Measurements from ENCODE around the gene FIBP. TPM values are rescaled to one million over a fixed set of nuclear protein-coding genes. Genes with fewer than 3 reads are reported as not detected.
A peak's percentile ranks its signal among the peaks of the same experiment; 100 is the strongest.

Gene FIBP
- total RNA-seq, 1 donor from 2014 or later, result 103 TPM

GRCh38 chr11:65884716-65885092 lies 3.6 kb downstream of the FIBP start:
- no peak overlapping the region for H3K4me3 ChIP-seq (ENCODE audit: low read depth, low read length)
- TF ChIP-seq CTCF (IDR thresholded peaks at IDR 0.05; ENCODE audit: insufficient read depth, low read length, severe bottlenecking), result peak; percentile 100
- H3K27me3 ChIP-seq (ENCODE audit: control insufficient read depth, insufficient read depth, low read length), result no peaks in the 10 kb centered on the region
- peaks cover 28% of the 10 kb centered on the region for H3K36me3 ChIP-seq (ENCODE audit: control insufficient read depth, insufficient read depth, low read length)
- FAIRE-seq (peak; percentile 36), DNase-seq (ENCODE audit: low read depth) (peak; percentile 55)

- H3K4me3 ChIP-seq (ENCODE audit: low read depth, low read length), result no peak overlapping the region
- TF ChIP-seq CTCF (IDR thresholded peaks at IDR 0.05; ENCODE audit: insufficient read depth, low read length, severe bottlenecking), result no peak
- H3K36me3 ChIP-seq (ENCODE audit: control insufficient read depth, insufficient read depth, low read length), result peaks cover 28% of the 10 kb centered on the region
- DNase-seq (ENCODE audit: low read depth) (no peak), FAIRE-seq (no peak)
- H3K27me3 ChIP-seq (ENCODE audit: control insufficient read depth, insufficient read depth, low read length), result no peaks in the 10 kb centered on the region
Measured at GRCh38 chr11:65883786-65884715, 4.2 kb downstream of the FIBP start.

- Histone ChIP-seq H3K36me3 (ENCODE audit: control insufficient read depth, insufficient read depth, low read length) (peaks cover 28% of the 10 kb centered on the region), H3K27me3 (ENCODE audit: control insufficient read depth, insufficient read depth, low read length) (no peaks in the 10 kb centered on the region), H3K4me3 (ENCODE audit: low read depth, low read length) (no peak overlapping the region)
- DNase-seq (ENCODE audit: low read depth) (no peak), FAIRE-seq (no peak)
- TF ChIP-seq CTCF (IDR thresholded peaks at IDR 0.05; ENCODE audit: insufficient read depth, low read length, severe bottlenecking), result no peak
Measured at GRCh38 chr11:65883058-65883761, 5.1 kb downstream of the FIBP start.

- no peak for FAIRE-seq
- peaks cover 27% of the 10 kb centered on the region for H3K36me3 ChIP-seq (ENCODE audit: control insufficient read depth, insufficient read depth, low read length)
Measured at GRCh38 chr11:65882120-65883057, 5.9 kb downstream of the FIBP start.

More at GRCh38 chr11:65882120-65883057, 5.9 kb downstream of the FIBP start:
- Histone ChIP-seq H3K27me3 (ENCODE audit: control insufficient read depth, insufficient read depth, low read length) (no peaks in the 10 kb centered on the region), H3K4me3 (ENCODE audit: low read depth, low read length) (no peak overlapping the region)
- no peak for DNase-seq (ENCODE audit: low read depth)
- no peak for TF ChIP-seq CTCF (IDR thresholded peaks at IDR 0.05; ENCODE audit: insufficient read depth, low read length, severe bottlenecking)

Data from bronchial epithelial cell (primary cell).